Measurements from ENCODE around the gene ARMH3.

DNA sequence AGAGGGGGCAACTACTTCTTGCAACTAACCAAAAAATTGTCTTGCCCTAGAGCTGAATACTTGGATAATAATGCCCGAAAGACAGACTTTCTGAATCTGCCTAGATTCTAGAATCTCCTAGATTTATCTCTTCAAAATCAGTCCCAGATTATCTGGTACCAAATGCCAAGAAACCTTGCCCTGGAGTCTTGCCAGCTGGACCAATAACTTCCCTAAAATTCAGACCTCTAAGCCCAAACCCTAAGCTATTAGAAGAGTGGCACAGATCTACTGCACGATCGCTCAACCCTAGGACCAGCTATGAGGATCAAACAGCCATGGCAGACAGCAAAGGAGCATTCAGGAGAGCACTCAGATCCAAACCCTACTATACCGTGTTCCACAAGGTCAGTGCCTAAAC is 45.0 kb downstream of the ARMH3 start:
- no peak for TF ChIP-seq POLR2AphosphoS5 (IDR thresholded peaks at IDR 0.05; ENCODE audit: low read depth, low read length)
- no peak for TF ChIP-seq TAF1 (IDR thresholded peaks at IDR 0.05; ENCODE audit: borderline replicate concordance, insufficient read depth, low read length)
- TF ChIP-seq SIN3A (IDR thresholded peaks at IDR 0.05; ENCODE audit: borderline replicate concordance, insufficient read depth, low read length) = no peak

Data from PFSK-1 (cell line).